ENCODE results near the gene CSRNP3. TPM values are rescaled to one million over a fixed set of nuclear protein-coding genes. Genes with fewer than 3 reads are reported as not detected.
"Not testable (repeated sequence)": the region's sequence is repeated elsewhere in the genome, so short reads cannot be mapped to it uniquely, and the experiment has no call there.

Gene CSRNP3
- total RNA-seq, 4 donors from 2014 or later: 1.3 to 5.5 (median 2.6) TPM

- Histone ChIP-seq H3K9me3 (no peaks in the 10 kb centered on the region), H3K36me3 (no peaks in the 10 kb centered on the region), H3K27me3 (no peaks in the 10 kb centered on the region), H3K4me3 (no peak overlapping the region), H3K27ac (no peak overlapping the region), H3K4me1 (peaks cover 0 to 4% (median 0%) of the 10 kb centered on the region in 4 donors)
- no peak for TF ChIP-seq CTCF (IDR thresholded peaks at IDR 0.05)
- TF ChIP-seq EP300 (IDR thresholded peaks at IDR 0.05): no peak
- TF ChIP-seq POLR2A (IDR thresholded peaks at IDR 0.05): no peak
- 25 to 42% methylated on average over 3 of the region's 3 CpGs for WGBS, 2 donors
- DNase-seq (ENCODE audit: low spot score in 2 of 2): no peak
Observed at GRCh38 chr2:165582409-165582808, 112.9 kb downstream of the CSRNP3 start.

GRCh38 chr2:165582863-165583506, 113.5 kb downstream of the CSRNP3 start:
- H3K4me3 ChIP-seq: no peak overlapping the region
- DNase-seq (ENCODE audit: low spot score in 2 of 2): no peak
- TF ChIP-seq CTCF (IDR thresholded peaks at IDR 0.05) (no peak), POLR2A (IDR thresholded peaks at IDR 0.05) (no peak), EP300 (IDR thresholded peaks at IDR 0.05) (no peak)
- WGBS, 2 donors: 77 to 89% methylated on average over 1 of the region's 1 CpG
- H3K4me1 ChIP-seq: peaks cover 0 to 7% (median 0%) of the 10 kb centered on the region in 4 donors
- no peak overlapping the region for H3K27ac ChIP-seq
- H3K9me3 ChIP-seq: no peaks in the 10 kb centered on the region
- H3K27me3 ChIP-seq: no peaks in the 10 kb centered on the region
- H3K36me3 ChIP-seq: no peaks in the 10 kb centered on the region

GRCh38 chr2:165584126-165584654, 114.7 kb downstream of the CSRNP3 start:
- H3K27ac ChIP-seq: no peak overlapping the region
- H3K4me3 ChIP-seq: no peak overlapping the region
- H3K4me1 ChIP-seq: peaks cover 0 to 7% (median 0%) of the 10 kb centered on the region in 4 donors
- no peak for DNase-seq (ENCODE audit: low spot score in 2 of 2)
- 88 to 90% methylated on average over 3 of the region's 3 CpGs for WGBS, 2 donors
- H3K36me3 ChIP-seq: no peaks in the 10 kb centered on the region
- TF ChIP-seq POLR2A (IDR thresholded peaks at IDR 0.05): no peak
- no peak for TF ChIP-seq EP300 (IDR thresholded peaks at IDR 0.05)
- TF ChIP-seq CTCF (IDR thresholded peaks at IDR 0.05): no peak
- no peaks in the 10 kb centered on the region for H3K9me3 ChIP-seq
- H3K27me3 ChIP-seq: no peaks in the 10 kb centered on the region

- WGBS, 2 donors: 91 to 95% methylated on average over 3 of the region's 3 CpGs
- H3K9me3 ChIP-seq: no peaks in the 10 kb centered on the region
- H3K36me3 ChIP-seq: no peaks in the 10 kb centered on the region
- no peaks in the 10 kb centered on the region for H3K27me3 ChIP-seq
- TF ChIP-seq POLR2A (IDR thresholded peaks at IDR 0.05) (no peak), EP300 (IDR thresholded peaks at IDR 0.05) (no peak), CTCF (IDR thresholded peaks at IDR 0.05) (no peak)
- H3K4me1 ChIP-seq: peaks cover 0 to 7% (median 0%) of the 10 kb centered on the region in 4 donors
- H3K4me3 ChIP-seq: no peak overlapping the region
- no peak for DNase-seq (ENCODE audit: low spot score in 2 of 2)
- no peak overlapping the region for H3K27ac ChIP-seq
Observed at GRCh38 chr2:165586019-165586418, 116.5 kb downstream of the CSRNP3 start.

GRCh38 chr2:165587335-165587938, 117.9 kb downstream of the CSRNP3 start:
- no peak for DNase-seq (ENCODE audit: low spot score in 2 of 2)
- H3K36me3 ChIP-seq: no peaks in the 10 kb centered on the region
- no peaks in the 10 kb centered on the region for H3K9me3 ChIP-seq
- TF ChIP-seq EP300 (IDR thresholded peaks at IDR 0.05) (no peak), CTCF (IDR thresholded peaks at IDR 0.05) (no peak), POLR2A (IDR thresholded peaks at IDR 0.05) (no peak)
- H3K27me3 ChIP-seq: no peaks in the 10 kb centered on the region
- peaks cover 0 to 7% (median 0%) of the 10 kb centered on the region in 4 donors for H3K4me1 ChIP-seq
- WGBS, 2 donors: 47 to 59% methylated on average over 4 of the region's 4 CpGs
- no peak overlapping the region for H3K4me3 ChIP-seq
- no peak overlapping the region for H3K27ac ChIP-seq

- not testable (repeated sequence) for H3K27ac ChIP-seq; H3K27me3 ChIP-seq; H3K4me3 ChIP-seq; H3K4me1 ChIP-seq; H3K9me3 ChIP-seq; DNase-seq (ENCODE audit: low spot score in 2 of 2); H3K36me3 ChIP-seq
Observed at GRCh38 chr2:165590999-165591398, 121.5 kb downstream of the CSRNP3 start.

Data from tibial nerve (tissue), 4 donors.